Stomach (tissue), 9 donors: ENCODE data around the gene PCDHGA1. TPM values are rescaled to one million over a fixed set of nuclear protein-coding genes. Genes with fewer than 3 reads are reported as not detected.
A peak's percentile ranks its signal among the peaks of the same experiment; 100 is the strongest.
"Not testable (repeated sequence)": the region's sequence is repeated elsewhere in the genome, so short reads cannot be mapped to it uniquely, and the experiment has no call there.

Source experiments
- DNase-seq, 2 donors: peaks; one replicate each; pipeline versions ENCODE4 v3.0.0 to v3.0.0-alpha.2; 2013 to 2019
- H3K27ac ChIP-seq, 5 donors: fragments of 200-600 bp in 4 of 5; sonication (generic) in 4 of 5; one replicate each; pipeline ENCODE4 v1.5.1; 2013 to 2019; ENCODE audit warnings: mild to moderate bottlenecking in 1 of 5, moderate library complexity in 1 of 5
- H3K27me3 ChIP-seq, 3 donors: fragments of 200-600 bp; sonication (generic); one replicate each; pipeline ENCODE4 v1.5.1; 2017 to 2019; ENCODE audit warnings: mixed run types in 1 of 3
- H3K36me3 ChIP-seq, 4 donors: fragments of 200-600 bp; sonication (generic); 1 replicate in 3 of 4; 2 replicates in 1 of 4; pipeline ENCODE4 v1.5.1; 2016 to 2019
- H3K4me1 ChIP-seq, 4 donors: fragments of 200-600 bp; sonication (generic); one replicate each; pipeline ENCODE4 v1.5.1; 2016 to 2019
- H3K4me3 ChIP-seq, 4 donors: fragments of 200-600 bp; sonication (generic) in 3 of 4; one replicate each; pipeline ENCODE4 v1.5.1; 2016 to 2019; ENCODE audit warnings: mild to moderate bottlenecking in 1 of 4
- H3K9me3 ChIP-seq, 4 donors: fragments of 200-600 bp; sonication (generic); one replicate each; pipeline ENCODE4 v1.5.1; 2016 to 2019
- CTCF ChIP-seq, 7 experiments: fragments of 450-650 bp in 4 of 7; fragments of 200-600 bp in 3 of 7; sonication (generic) in 3 of 7; IDR thresholded peaks; one replicate each; pipeline ENCODE4 v1.5.1; 2016 to 2019; ENCODE audit warnings: antibody characterized with exemption in 7 of 7, control low read depth in 2 of 7, mild to moderate bottlenecking in 1 of 7
- EP300 ChIP-seq: sonication (generic); formaldehyde crosslinking; IDR thresholded peaks from one replicate; pipeline ENCODE4 v1.6.1; 2017; ENCODE audit warnings: antibody characterized with exemption
- POLR2A ChIP-seq, 4 donors: fragments of 450-650 bp; IDR thresholded peaks; one replicate each; pipeline ENCODE4 v1.6.1; 2016; ENCODE audit warnings: antibody characterized with exemption in 4 of 4, control low read depth in 2 of 4, mild to moderate bottlenecking in 1 of 4, moderate library complexity in 1 of 4
- POLR2AphosphoS5 ChIP-seq, 3 donors: sonication (generic); formaldehyde crosslinking; IDR thresholded peaks; one replicate each; pipeline ENCODE4 v1.6.1; 2016; ENCODE audit warnings: antibody characterized with exemption in 3 of 3
- WGBS, 5 donors: extraction: QIAGEN DNeasy Blood & Tissue Kit in 3 of 5; methylation state at CpG; one replicate each; pipeline versions ENCODE4 v1.1.5 to v1.1.7; 2013 to 2018; 5-methylcytosine and 5-hydroxymethylcytosine counted together
- intact Hi-C: fragments of 100-400 bp; cut with DNase I; formaldehyde crosslinking; loops from one replicate; pipeline ENCODE4 v1.15.1; 2023; ENCODE audit warnings: low total_unique reads
- polyA plus RNA-seq, 3 donors: library from polyadenylated mRNA; stranded (reverse); fragments of 200-250 nt; gene quantifications; one replicate each; pipeline ENCODE4 v1.2.3, GENCODE V29; 2013
- total RNA-seq, 5 donors: library from RNA; depleted of rRNA; stranded (reverse); fragments of >200 nt; gene quantifications; one replicate each; pipeline versions ENCODE4 v1.1.0 to v1.2.3, GENCODE V29; 2014 to 2016
- donor health status: healthy with polysubstance abuse.
- donor health status: Bipolar disorder and iron deficiency.
- donor health status: healthy.

PCDHGA1 gene
- total and polyA plus RNA-seq, 8 donors, result 0.13 to 0.18 TPM; not detected in 6

DNA sequence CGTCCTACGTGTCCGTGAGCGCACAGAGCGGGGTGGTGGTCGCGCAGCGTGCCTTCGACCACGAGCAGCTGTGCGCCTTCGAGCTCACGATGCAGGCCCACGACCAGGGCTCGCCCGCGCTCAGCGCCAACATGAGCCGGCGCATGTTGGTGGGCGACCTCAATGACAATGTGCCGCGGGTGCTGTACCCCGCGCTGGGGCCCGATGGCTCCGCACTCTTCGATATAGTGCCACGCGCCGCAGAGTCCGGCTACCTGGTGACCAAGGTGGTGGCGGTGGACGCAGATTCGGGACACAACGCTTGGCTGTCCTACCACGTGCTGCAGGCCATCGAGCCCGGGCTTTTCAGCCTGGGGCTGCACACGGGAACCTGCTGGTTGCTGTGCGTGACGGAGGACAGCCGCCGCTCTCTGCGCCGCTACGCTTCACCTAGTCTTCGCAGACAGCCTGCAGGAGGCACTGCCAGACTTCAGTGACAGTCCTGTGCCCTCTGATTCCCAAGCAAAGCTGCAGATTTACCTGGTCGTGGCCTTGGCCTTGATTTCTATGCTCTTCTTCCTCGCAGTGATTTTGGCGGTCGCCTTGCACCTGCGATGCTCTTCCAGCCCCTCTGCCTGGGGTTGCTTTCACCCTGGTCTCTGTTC lies 97.6 kb downstream of the PCDHGA1 start:
- Histone ChIP-seq H3K9me3 (peaks cover 63 to 100% (median 99%) of the 10 kb centered on the region in 4 donors), H3K4me3 (no peak overlapping the region), H3K27ac (no peak overlapping the region), H3K4me1 (peaks cover 0 to 11% (median 0%) of the 10 kb centered on the region in 4 donors), H3K36me3 (peaks cover 0 to 32% (median 8%) of the 10 kb centered on the region in 4 donors), H3K27me3 (peaks cover 0 to 74% (median 15%) of the 10 kb centered on the region in 3 donors)
- WGBS, 5 donors, result 35 to 44% (median 42%) methylated on average over 16 to 53 of the region's 53 CpGs
- intact Hi-C loops, result no loop called here
- DNase-seq, result no peak
- TF ChIP-seq CTCF (IDR thresholded peaks at IDR 0.05) (no peak), POLR2AphosphoS5 (IDR thresholded peaks at IDR 0.05) (no peak), EP300 (no peak), POLR2A (IDR thresholded peaks at IDR 0.05) (no peak)

GRCh38 chr5:141430332-141431113 lies 100.2 kb downstream of the PCDHGA1 start, which contains the start of gene PCDHGA12:
PCDHGA12 (plus strand) TSS chr5:141430507; CDS start chr5:141430760, 253 bp downstream.
- Histone ChIP-seq H3K27me3 (peaks cover 0 to 71% (median 12%) of the 10 kb centered on the region in 3 donors), H3K27ac (no peak within 1 kb of the TSS), H3K36me3 (peaks cover 0 to 24% (median 8%) of the 10 kb centered on the region in 4 donors), H3K9me3 (peaks cover 64 to 100% (median 97%) of the 10 kb centered on the region in 4 donors), H3K4me3 (peak within 1 kb of the TSS; percentile 20 to 34 (median 29)), H3K4me1 (peaks cover 0 to 10% (median 0%) of the 10 kb centered on the region in 4 donors)
- peak in 1 of 2 donors; percentile 54 for DNase-seq
- TF ChIP-seq CTCF (IDR thresholded peaks at IDR 0.05), result no peak
- TF ChIP-seq POLR2AphosphoS5 (IDR thresholded peaks at IDR 0.05), result no peak
- no peak for TF ChIP-seq EP300
- no peak for TF ChIP-seq POLR2A (IDR thresholded peaks at IDR 0.05)
- intact Hi-C loops, result no loop called here
- 10 to 20% (median 13%) methylated on average over 33 of the region's 33 CpGs for WGBS, 5 donors

DNA sequence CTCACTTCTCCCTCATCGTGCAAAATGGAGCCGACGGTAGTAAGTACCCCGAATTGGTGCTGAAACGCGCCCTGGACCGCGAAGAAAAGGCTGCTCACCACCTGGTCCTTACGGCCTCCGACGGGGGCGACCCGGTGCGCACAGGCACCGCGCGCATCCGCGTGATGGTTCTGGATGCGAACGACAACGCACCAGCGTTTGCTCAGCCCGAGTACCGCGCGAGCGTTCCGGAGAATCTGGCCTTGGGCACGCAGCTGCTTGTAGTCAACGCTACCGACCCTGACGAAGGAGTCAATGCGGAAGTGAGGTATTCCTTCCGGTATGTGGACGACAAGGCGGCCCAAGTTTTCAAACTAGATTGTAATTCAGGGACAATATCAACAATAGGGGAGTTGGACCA lies 101.0 kb downstream of the PCDHGA1 start:
- intact Hi-C loops, result no loop called here
- TF ChIP-seq EP300 (no peak), CTCF (IDR thresholded peaks at IDR 0.05) (no peak), POLR2AphosphoS5 (IDR thresholded peaks at IDR 0.05) (no peak), POLR2A (IDR thresholded peaks at IDR 0.05) (no peak)
- Histone ChIP-seq H3K27ac (no peak overlapping the region), H3K36me3 (peaks cover 0 to 16% (median 6%) of the 10 kb centered on the region in 4 donors), H3K27me3 (peaks cover 0 to 64% (median 12%) of the 10 kb centered on the region in 3 donors), H3K9me3 (peaks cover 58 to 100% (median 94%) of the 10 kb centered on the region in 4 donors), H3K4me1 (peaks cover 0 to 10% (median 0%) of the 10 kb centered on the region in 4 donors), H3K4me3 (peak overlapping the region; percentile 20 to 34 (median 29))
- peak in 1 of 2 donors; percentile 13 for DNase-seq
- WGBS, 5 donors, result 18 to 26% (median 20%) methylated on average over 12 to 37 of the region's 37 CpGs

DNA sequence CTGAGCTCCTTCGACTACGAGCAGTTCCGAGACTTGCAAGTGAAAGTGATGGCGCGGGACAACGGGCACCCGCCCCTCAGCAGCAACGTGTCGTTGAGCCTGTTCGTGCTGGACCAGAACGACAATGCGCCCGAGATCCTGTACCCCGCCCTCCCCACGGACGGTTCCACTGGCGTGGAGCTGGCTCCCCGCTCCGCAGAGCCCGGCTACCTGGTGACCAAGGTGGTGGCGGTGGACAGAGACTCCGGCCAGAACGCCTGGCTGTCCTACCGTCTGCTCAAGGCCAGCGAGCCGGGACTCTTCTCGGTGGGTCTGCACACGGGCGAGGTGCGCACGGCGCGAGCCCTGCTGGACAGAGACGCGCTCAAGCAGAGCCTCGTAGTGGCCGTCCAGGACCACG lies 102.0 kb downstream of the PCDHGA1 start:
- WGBS, 5 donors, result 23 to 33% (median 30%) methylated on average over 8 to 38 of the region's 38 CpGs
- H3K4me3 ChIP-seq, intact Hi-C loops, H3K27ac ChIP-seq, DNase-seq: not testable (repeated sequence)
- Histone ChIP-seq H3K27me3 (peaks cover 0 to 56% (median 12%) of the 10 kb centered on the region in 3 donors), H3K4me1 (peaks cover 0 to 10% (median 0%) of the 10 kb centered on the region in 4 donors), H3K36me3 (peaks cover 0 to 14% (median 4%) of the 10 kb centered on the region in 4 donors), H3K9me3 (peaks cover 48 to 99% (median 89%) of the 10 kb centered on the region in 4 donors)

DNA sequence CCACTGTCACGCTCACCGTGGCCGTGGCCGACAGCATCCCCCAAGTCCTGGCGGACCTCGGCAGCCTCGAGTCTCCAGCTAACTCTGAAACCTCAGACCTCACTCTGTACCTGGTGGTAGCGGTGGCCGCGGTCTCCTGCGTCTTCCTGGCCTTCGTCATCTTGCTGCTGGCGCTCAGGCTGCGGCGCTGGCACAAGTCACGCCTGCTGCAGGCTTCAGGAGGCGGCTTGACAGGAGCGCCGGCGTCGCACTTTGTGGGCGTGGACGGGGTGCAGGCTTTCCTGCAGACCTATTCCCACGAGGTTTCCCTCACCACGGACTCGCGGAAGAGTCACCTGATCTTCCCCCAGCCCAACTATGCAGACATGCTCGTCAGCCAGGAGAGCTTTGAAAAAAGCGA lies 102.4 kb downstream of the PCDHGA1 start:
- Histone ChIP-seq H3K36me3 (peaks cover 0 to 13% (median 4%) of the 10 kb centered on the region in 4 donors), H3K4me1 (peaks cover 0 to 10% (median 0%) of the 10 kb centered on the region in 4 donors), H3K27me3 (peaks cover 0 to 52% (median 12%) of the 10 kb centered on the region in 3 donors), H3K9me3 (peaks cover 44 to 99% (median 87%) of the 10 kb centered on the region in 4 donors)
- DNase-seq, H3K27ac ChIP-seq, intact Hi-C loops, H3K4me3 ChIP-seq: not testable (repeated sequence)
- 16 to 31% (median 24%) methylated on average over 22 to 29 of the region's 29 CpGs for WGBS, 5 donors
